ENCODE results near the gene SMPD2. TPM values are rescaled to one million over a fixed set of nuclear protein-coding genes. Genes with fewer than 3 reads are reported as not detected.
A peak's percentile ranks its signal among the peaks of the same experiment; 100 is the strongest.

SMPD2 gene
- 10 to 100 TPM in 3 of 7 donors, 1 to 10 TPM in 4; 7.7 to 21.7 (median 9.3) TPM for total RNA-seq
- 1 to 10 TPM; 8.5 to 8.9 TPM for polyA plus RNA-seq
- long read RNA-seq, donor 1, transcript SMPD2-201 (10 exons, 1,645 nt) = major isoform, 40 of 86 reads
- long read RNA-seq, donor 1, partial matches to known transcripts = 3 of 86 reads
- long read RNA-seq, donor 1, other reads (novel, unspliced or antisense) = 43 of 86 reads
- long read RNA-seq, donor 2, partial matches to known transcripts = 0 of 4 reads
- long read RNA-seq, donor 2, other reads (novel, unspliced or antisense) = 0 of 4 reads
- long read RNA-seq, donor 3, partial matches to known transcripts = 1 of 17 reads
- long read RNA-seq, donor 3, other reads (novel, unspliced or antisense) = 12 of 17 reads

- peak within 1 kb of the TSS; percentile 72 for H3K4me3 ChIP-seq
- 0 to 1% (median 1%) methylated on average over 50 to 102 of the region's 102 CpGs for WGBS, 3 donors
- DNase-seq = peak; percentile 89 to 95 (median 92)
- H3K27ac ChIP-seq = peak within 1 kb of the TSS; percentile 35 to 81
- no peaks in the 10 kb centered on the region for H3K27me3 ChIP-seq
- no peaks in the 10 kb centered on the region for H3K36me3 ChIP-seq
- TF ChIP-seq EP300 (IDR thresholded peaks at IDR 0.05) (no peak), CTCF (IDR thresholded peaks at IDR 0.05) (peak; percentile 29 to 53 (median 32)), POLR2A (IDR thresholded peaks at IDR 0.05) (peak; percentile 75)
- H3K9me3 ChIP-seq = no peaks in the 10 kb centered on the region
- peaks cover 11% of the 10 kb centered on the region for H3K4me1 ChIP-seq (ENCODE audit: insufficient read depth)
- intact Hi-C loops (cut with DNase I) = loop anchor here in 1 of 4 donors (5.0 kb wide), 1 partner anchor 58 kb away; the partner anchor contains the start of gene CD164
Measured at GRCh38 chr6:109440331-109441068, at the start of gene SMPD2, which contains the start of gene PPIL6. Gene SMPD2, plus strand, starts transcription at chr6:109440724. Its CDS starts 398 bp downstream, at chr6:109441122. Gene PPIL6, minus strand, starts transcription at chr6:109440628. Its CDS starts 38 bp downstream, at chr6:109440590.

GRCh38 chr6:109393157-109393885, 47.2 kb upstream of the SMPD2 start:
- Histone ChIP-seq H3K27ac (no peak overlapping the region), H3K4me1 (ENCODE audit: insufficient read depth) (no peaks in the 10 kb centered on the region), H3K27me3 (no peaks in the 10 kb centered on the region), H3K9me3 (no peaks in the 10 kb centered on the region), H3K4me3 (no peak overlapping the region), H3K36me3 (no peaks in the 10 kb centered on the region)
- WGBS, 3 donors = 87 to 93% (median 91%) methylated on average over 5 of the region's 5 CpGs
- no peak for DNase-seq
- TF ChIP-seq CTCF (IDR thresholded peaks at IDR 0.05) (no peak), EP300 (IDR thresholded peaks at IDR 0.05) (no peak), POLR2A (IDR thresholded peaks at IDR 0.05) (no peak)
- intact Hi-C loops (cut with DNase I) = no loop called here

GRCh38 chr6:109393886-109394281, 46.6 kb upstream of the SMPD2 start:
- WGBS, 3 donors = 80 to 85% (median 82%) methylated on average over 2 of the region's 2 CpGs
- no peak for DNase-seq
- Histone ChIP-seq H3K4me1 (ENCODE audit: insufficient read depth) (no peaks in the 10 kb centered on the region), H3K9me3 (no peaks in the 10 kb centered on the region), H3K4me3 (no peak overlapping the region), H3K27ac (no peak overlapping the region), H3K36me3 (no peaks in the 10 kb centered on the region), H3K27me3 (no peaks in the 10 kb centered on the region)
- no peak for TF ChIP-seq POLR2A (IDR thresholded peaks at IDR 0.05)
- TF ChIP-seq EP300 (IDR thresholded peaks at IDR 0.05) = no peak
- TF ChIP-seq CTCF (IDR thresholded peaks at IDR 0.05) = no peak
- intact Hi-C loops (cut with DNase I) = no loop called here

Data from ovary (tissue), 10 donors.